ENCODE measurements around the gene DNAH6.

DNAH6 gene

DNA sequence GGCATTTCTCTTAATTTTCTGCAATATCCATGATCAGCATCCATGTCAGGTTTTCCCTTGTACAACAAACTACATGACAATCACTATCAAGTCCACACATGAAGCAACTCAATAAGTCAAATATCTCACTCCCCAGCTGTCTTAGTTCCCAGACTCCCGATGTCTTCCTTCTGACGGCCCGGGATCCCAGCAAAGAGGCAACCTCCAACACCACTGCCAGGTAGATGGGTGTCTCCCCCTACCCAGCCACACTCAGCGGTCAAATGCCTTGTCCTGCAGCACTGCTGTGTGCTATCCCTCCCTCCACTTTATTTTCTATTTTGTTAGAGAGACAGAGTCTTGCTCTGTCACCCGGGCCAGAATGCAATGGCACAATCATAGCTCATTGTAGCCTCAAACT is 341.3 kb downstream of the DNAH6 start:
- ATAC-seq (ENCODE audit: low read depth) (no peak), DNase-seq (ENCODE audit: low spot score) (no peak)
- no peaks in the 10 kb centered on the region for H3K4me1 ChIP-seq (ENCODE audit: insufficient read depth, poor library complexity, severe bottlenecking)
- TF ChIP-seq, protein P1, sequence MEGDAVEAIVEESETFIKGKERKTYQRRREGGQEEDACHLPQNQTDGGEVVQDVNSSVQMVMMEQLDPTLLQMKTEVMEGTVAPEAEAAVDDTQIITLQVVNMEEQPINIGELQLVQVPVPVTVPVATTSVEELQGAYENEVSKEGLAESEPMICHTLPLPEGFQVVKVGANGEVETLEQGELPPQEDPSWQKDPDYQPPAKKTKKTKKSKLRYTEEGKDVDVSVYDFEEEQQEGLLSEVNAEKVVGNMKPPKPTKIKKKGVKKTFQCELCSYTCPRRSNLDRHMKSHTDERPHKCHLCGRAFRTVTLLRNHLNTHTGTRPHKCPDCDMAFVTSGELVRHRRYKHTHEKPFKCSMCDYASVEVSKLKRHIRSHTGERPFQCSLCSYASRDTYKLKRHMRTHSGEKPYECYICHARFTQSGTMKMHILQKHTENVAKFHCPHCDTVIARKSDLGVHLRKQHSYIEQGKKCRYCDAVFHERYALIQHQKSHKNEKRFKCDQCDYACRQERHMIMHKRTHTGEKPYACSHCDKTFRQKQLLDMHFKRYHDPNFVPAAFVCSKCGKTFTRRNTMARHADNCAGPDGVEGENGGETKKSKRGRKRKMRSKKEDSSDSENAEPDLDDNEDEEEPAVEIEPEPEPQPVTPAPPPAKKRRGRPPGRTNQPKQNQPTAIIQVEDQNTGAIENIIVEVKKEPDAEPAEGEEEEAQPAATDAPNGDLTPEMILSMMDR (IDR thresholded peaks at IDR 0.05; ENCODE audit: poor library complexity, severe bottlenecking), result no peak
- no peaks in the 10 kb centered on the region for H3K36me3 ChIP-seq (ENCODE audit: low read depth)
- no peaks in the 10 kb centered on the region for H3K9me3 ChIP-seq (ENCODE audit: severe bottlenecking)
- H3K4me3 ChIP-seq (ENCODE audit: severe bottlenecking), result no peak overlapping the region
- no peak overlapping the region for H3K27ac ChIP-seq (ENCODE audit: poor library complexity, severe bottlenecking)
- H3K27me3 ChIP-seq (ENCODE audit: insufficient read depth, poor library complexity, severe bottlenecking), result no peaks in the 10 kb centered on the region

DNA sequence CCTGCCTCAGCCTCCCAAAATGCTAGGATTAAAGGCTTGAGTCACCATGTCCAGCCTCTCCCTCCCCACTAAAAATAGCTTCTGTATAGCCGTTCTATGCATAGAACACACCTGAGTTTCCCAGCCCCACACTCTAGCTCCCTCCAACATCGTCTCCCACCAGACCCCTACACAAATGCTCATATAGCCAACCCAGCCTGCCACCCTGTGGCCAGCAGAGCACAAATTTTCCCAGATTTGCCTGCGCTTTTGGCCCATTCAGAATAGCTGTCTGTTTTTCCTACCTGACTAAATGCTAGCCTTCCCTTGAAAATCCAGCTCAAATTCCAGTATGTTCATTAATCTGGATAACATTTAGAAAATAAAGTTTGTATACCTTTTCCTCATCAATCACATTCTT is 341.8 kb downstream of the DNAH6 start:
- ATAC-seq (ENCODE audit: low read depth) (no peak), DNase-seq (ENCODE audit: low spot score) (no peak)
- H3K36me3 ChIP-seq (ENCODE audit: low read depth), result no peaks in the 10 kb centered on the region
- no peaks in the 10 kb centered on the region for H3K4me1 ChIP-seq (ENCODE audit: insufficient read depth, poor library complexity, severe bottlenecking)
- TF ChIP-seq, protein P1 (IDR thresholded peaks at IDR 0.05; ENCODE audit: poor library complexity, severe bottlenecking), result no peak
- no peak overlapping the region for H3K4me3 ChIP-seq (ENCODE audit: severe bottlenecking)
- H3K9me3 ChIP-seq (ENCODE audit: severe bottlenecking), result no peaks in the 10 kb centered on the region
- H3K27ac ChIP-seq (ENCODE audit: poor library complexity, severe bottlenecking), result no peak overlapping the region
- no peaks in the 10 kb centered on the region for H3K27me3 ChIP-seq (ENCODE audit: insufficient read depth, poor library complexity, severe bottlenecking)

DNA sequence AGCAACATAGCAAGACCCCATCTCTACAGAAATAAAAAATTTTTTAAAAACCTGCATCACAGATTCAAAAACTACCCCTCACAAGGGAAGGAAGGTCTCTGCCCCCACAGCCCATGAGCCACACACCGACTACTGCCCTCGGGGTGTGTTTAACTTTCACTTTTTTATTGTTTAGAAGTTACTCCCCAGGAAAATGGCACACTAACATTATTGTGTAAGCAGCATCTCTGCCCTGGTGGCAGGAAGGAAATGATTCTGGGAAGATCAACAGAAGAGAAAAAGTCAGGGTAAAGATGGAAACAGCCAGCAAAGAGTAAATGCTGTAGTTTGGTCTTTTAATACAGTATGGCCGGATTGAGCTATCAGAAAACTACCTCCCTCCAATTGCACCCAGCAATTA is 342.6 kb downstream of the DNAH6 start:
- ATAC-seq (ENCODE audit: low read depth), result no peak
- Histone ChIP-seq H3K4me3 (ENCODE audit: severe bottlenecking) (no peak overlapping the region), H3K27me3 (ENCODE audit: insufficient read depth, poor library complexity, severe bottlenecking) (no peaks in the 10 kb centered on the region), H3K27ac (ENCODE audit: poor library complexity, severe bottlenecking) (no peak overlapping the region), H3K9me3 (ENCODE audit: severe bottlenecking) (no peaks in the 10 kb centered on the region), H3K36me3 (ENCODE audit: low read depth) (no peaks in the 10 kb centered on the region), H3K4me1 (ENCODE audit: insufficient read depth, poor library complexity, severe bottlenecking) (no peaks in the 10 kb centered on the region)
- DNase-seq (ENCODE audit: low spot score), result no peak
- TF ChIP-seq, protein P1 (IDR thresholded peaks at IDR 0.05; ENCODE audit: poor library complexity, severe bottlenecking), result no peak

DNA sequence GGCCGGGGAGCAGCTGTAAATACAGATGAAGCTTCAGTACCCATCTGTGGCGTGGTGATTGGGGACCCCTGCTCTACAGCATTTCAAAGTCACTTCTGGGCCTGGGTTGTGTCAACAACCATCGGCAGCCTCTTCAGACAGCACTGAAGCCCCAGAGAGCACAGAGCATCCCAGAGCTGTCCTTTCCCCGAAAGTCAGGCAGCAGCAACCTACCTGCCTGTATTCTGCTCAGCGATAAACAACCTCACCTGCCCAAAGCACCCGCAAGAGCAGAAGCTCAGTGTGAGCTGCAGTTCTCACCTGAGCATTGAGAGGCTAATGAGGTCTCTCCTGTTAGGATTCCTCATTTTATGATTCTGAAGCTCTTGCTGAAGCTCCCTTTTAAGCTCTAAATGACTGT is 345.2 kb downstream of the DNAH6 start:
- DNase-seq (ENCODE audit: low spot score) (no peak), ATAC-seq (ENCODE audit: low read depth) (no peak)
- Histone ChIP-seq H3K27me3 (ENCODE audit: insufficient read depth, poor library complexity, severe bottlenecking) (no peaks in the 10 kb centered on the region), H3K4me1 (ENCODE audit: insufficient read depth, poor library complexity, severe bottlenecking) (no peaks in the 10 kb centered on the region), H3K4me3 (ENCODE audit: severe bottlenecking) (no peak overlapping the region), H3K27ac (ENCODE audit: poor library complexity, severe bottlenecking) (no peak overlapping the region), H3K9me3 (ENCODE audit: severe bottlenecking) (no peaks in the 10 kb centered on the region), H3K36me3 (ENCODE audit: low read depth) (no peaks in the 10 kb centered on the region)
- TF ChIP-seq, protein P1 (IDR thresholded peaks at IDR 0.05; ENCODE audit: poor library complexity, severe bottlenecking), result no peak

DNA sequence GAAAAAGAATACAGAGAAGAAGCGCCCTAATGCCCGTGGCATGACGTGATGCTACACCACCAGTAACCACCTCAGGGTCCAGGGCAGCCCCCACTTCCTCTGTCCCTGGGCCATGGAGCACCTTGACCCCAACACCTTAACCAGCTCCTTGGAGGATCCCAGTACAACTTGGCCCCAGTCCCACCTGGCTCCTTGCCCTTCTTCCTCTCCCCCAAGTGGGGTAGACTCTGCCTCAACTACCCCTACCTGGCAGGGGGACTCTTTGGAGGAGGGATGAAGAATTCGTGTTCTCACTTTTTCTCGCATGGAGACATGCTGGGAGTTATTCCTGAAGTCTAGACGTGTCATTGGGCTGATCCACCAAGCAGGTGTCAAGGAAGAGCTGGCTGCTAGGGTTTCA is 345.7 kb downstream of the DNAH6 start:
- DNase-seq (ENCODE audit: low spot score), result no peak
- TF ChIP-seq, protein P1 (IDR thresholded peaks at IDR 0.05; ENCODE audit: poor library complexity, severe bottlenecking), result no peak

More for the DNA sequence above, 345.7 kb downstream of the DNAH6 start:
- no peaks in the 10 kb centered on the region for H3K36me3 ChIP-seq (ENCODE audit: low read depth)
- no peaks in the 10 kb centered on the region for H3K27me3 ChIP-seq (ENCODE audit: insufficient read depth, poor library complexity, severe bottlenecking)
- H3K4me3 ChIP-seq (ENCODE audit: severe bottlenecking), result no peak overlapping the region
- no peaks in the 10 kb centered on the region for H3K4me1 ChIP-seq (ENCODE audit: insufficient read depth, poor library complexity, severe bottlenecking)
- no peaks in the 10 kb centered on the region for H3K9me3 ChIP-seq (ENCODE audit: severe bottlenecking)
- no peak for ATAC-seq (ENCODE audit: low read depth)
- H3K27ac ChIP-seq (ENCODE audit: poor library complexity, severe bottlenecking), result no peak overlapping the region
